H9 (cell line): Measurements from ENCODE around the gene OR51S1. TPM values are rescaled to one million over a fixed set of nuclear protein-coding genes. Genes with fewer than 3 reads are reported as not detected.

ENCODE experiments used
- DNase-seq: peaks from one replicate; pipeline ENCODE4 v3.0.0-alpha.2; 2017
- H2AFZ ChIP-seq: one replicate; pipeline ENCODE4 v1.6.1; 2013; ENCODE audit warnings: mild to moderate bottlenecking, low read length, control low read depth, moderate library complexity
- H2AK5ac ChIP-seq: 2 replicates; pipeline ENCODE4 v1.6.1; 2013; ENCODE audit warnings: low read length, control low read depth, mixed read lengths; ENCODE audit not compliant: insufficient read length
- H2BK120ac ChIP-seq: one replicate; pipeline ENCODE4 v1.6.1; 2013; ENCODE audit warnings: low read depth, mild to moderate bottlenecking, low read length, control low read depth, inconsistent platforms; ENCODE audit not compliant: poor library complexity, severe bottlenecking
- H2BK12ac ChIP-seq: 2 replicates; pipeline ENCODE4 v1.6.1; 2013; ENCODE audit warnings: low read length, control low read depth, mixed read lengths, low read depth; ENCODE audit not compliant: insufficient read length
- H2BK15ac ChIP-seq: 2 replicates; pipeline ENCODE4 v1.6.1; 2013; ENCODE audit warnings: low read depth, low read length, control low read depth
- H2BK20ac ChIP-seq: one replicate; pipeline ENCODE4 v1.6.1; 2013; ENCODE audit warnings: low read depth, mild to moderate bottlenecking, low read length, control low read depth, inconsistent platforms; ENCODE audit not compliant: poor library complexity, severe bottlenecking
- H2BK5ac ChIP-seq: 2 replicates; pipeline ENCODE4 v1.6.1; 2013; ENCODE audit warnings: low read length, control low read depth, mixed read lengths; ENCODE audit not compliant: insufficient read length
- H3K14ac ChIP-seq: 2 replicates; pipeline ENCODE4 v1.6.1; 2013; ENCODE audit warnings: low read length, control low read depth; ENCODE audit not compliant: insufficient read depth
- H3K18ac ChIP-seq: 2 replicates; pipeline ENCODE4 v1.6.1; 2013; ENCODE audit warnings: low read depth, mild to moderate bottlenecking, mixed read lengths, low read length, control low read depth; ENCODE audit not compliant: insufficient read length
- H3K23ac ChIP-seq: 2 replicates; pipeline ENCODE4 v1.6.1; 2013; ENCODE audit warnings: low read length, control low read depth, mixed read lengths, low read depth; ENCODE audit not compliant: insufficient read length
- H3K23me2 ChIP-seq: 2 replicates; pipeline ENCODE4 v1.6.1; 2013; ENCODE audit warnings: low read depth, mild to moderate bottlenecking, mixed read lengths, low read length, control low read depth; ENCODE audit not compliant: insufficient read length, poor library complexity, severe bottlenecking
- H3K27ac ChIP-seq: 2 replicates; pipeline ENCODE4 v1.5.1; 2013; ENCODE audit warnings: low read length, control low read depth, mixed read lengths, low read depth; ENCODE audit not compliant: insufficient read length
- H3K27me3 ChIP-seq: 2 replicates; pipeline ENCODE4 v1.6.1; 2013; ENCODE audit warnings: low read length, control low read depth, inconsistent platforms; ENCODE audit not compliant: insufficient read depth
- H3K4ac ChIP-seq: 2 replicates; pipeline ENCODE4 v1.6.1; 2013; ENCODE audit warnings: low read depth, mild to moderate bottlenecking, control low read depth, inconsistent platforms, low read length, moderate library complexity
- H3K4me1 ChIP-seq: 2 replicates; pipeline ENCODE4 v1.6.1; 2013; ENCODE audit warnings: low read length, control low read depth, inconsistent platforms; ENCODE audit not compliant: insufficient read depth
- H3K4me2 ChIP-seq: 2 replicates; pipeline ENCODE4 v1.6.1; 2013; ENCODE audit warnings: low read length, control low read depth, mixed read lengths; ENCODE audit not compliant: insufficient read length, insufficient read depth
- H3K56ac ChIP-seq: 2 replicates; pipeline ENCODE4 v1.6.1; 2013; ENCODE audit warnings: low read depth, mild to moderate bottlenecking, mixed read lengths, low read length, control low read depth; ENCODE audit not compliant: insufficient read length
- H3K79me1 ChIP-seq: 2 replicates; pipeline ENCODE4 v1.6.1; 2013; ENCODE audit warnings: low read depth, mild to moderate bottlenecking, moderate library complexity, low read length, control low read depth, inconsistent platforms; ENCODE audit not compliant: insufficient read depth, poor library complexity, severe bottlenecking
- H3K79me2 ChIP-seq: 2 replicates; pipeline ENCODE4 v1.6.1; 2013; ENCODE audit warnings: low read length, control low read depth, inconsistent platforms; ENCODE audit not compliant: insufficient read depth
- H3K9ac ChIP-seq: 2 replicates; pipeline ENCODE4 v1.6.1; 2013; ENCODE audit warnings: low read length, control low read depth, mixed read lengths; ENCODE audit not compliant: insufficient read length; ENCODE audit errors: extremely low read depth
- H3K9me3 ChIP-seq: one replicate; pipeline ENCODE4 v1.6.1; 2013; ENCODE audit warnings: low read depth, low read length, inconsistent platforms; ENCODE audit not compliant: control insufficient read depth
- H3T11ph ChIP-seq: one replicate; pipeline ENCODE4 v1.6.1; 2013; ENCODE audit warnings: mild to moderate bottlenecking, low read length, control low read depth, inconsistent platforms
- H4K20me1 ChIP-seq: one replicate; pipeline ENCODE4 v1.6.1; 2013; ENCODE audit not compliant: control insufficient read depth, insufficient read length, insufficient read depth
- H4K5ac ChIP-seq: 2 replicates; pipeline ENCODE4 v1.6.1; 2013; ENCODE audit warnings: low read depth, mild to moderate bottlenecking, mixed read lengths, low read length, control low read depth; ENCODE audit not compliant: insufficient read length
- H4K8ac ChIP-seq: replicated peaks from 2 replicates; pipeline ENCODE4 v1.6.1; 2013; ENCODE audit warnings: low read length, control low read depth, mixed read lengths, low read depth; ENCODE audit not compliant: insufficient read length
- H4K91ac ChIP-seq: 2 replicates; pipeline ENCODE4 v1.6.1; 2013; ENCODE audit warnings: low read depth, mild to moderate bottlenecking, moderate library complexity, mixed read lengths, low read length, control low read depth; ENCODE audit not compliant: insufficient read length
- H3K27ac Mint-ChIP-seq, 3 experiments: 2 replicates in 2 of 3; 3 replicates in 1 of 3; pipeline ENCODE4 v1.8.0; 2020 to 2021; ENCODE audit warnings: mixed read lengths in 3 of 3, mild to moderate bottlenecking in 1 of 3, moderate library complexity in 1 of 3
- H3K27me3 Mint-ChIP-seq: 2 replicates; pipeline ENCODE4 v1.8.0; 2021; ENCODE audit warnings: low read depth, mild to moderate bottlenecking, moderate library complexity, mixed read lengths
- H3K36me3 Mint-ChIP-seq, 3 experiments: 2 replicates in 2 of 3; 3 replicates in 1 of 3; pipeline ENCODE4 v1.8.0; 2020 to 2021; ENCODE audit warnings: low read depth in 3 of 3, mixed read lengths in 3 of 3; ENCODE audit not compliant: insufficient read depth in 1 of 3
- H3K4me1 Mint-ChIP-seq, 2 experiments: 2 replicates each; pipeline ENCODE4 v1.8.0; 2020; ENCODE audit warnings: mixed read lengths in 2 of 2
- H3K4me3 Mint-ChIP-seq, 2 experiments: 2 replicates in 1 of 2; 3 replicates in 1 of 2; pipeline ENCODE4 v1.8.0; 2020 to 2021; ENCODE audit warnings: mild to moderate bottlenecking in 2 of 2, mixed read lengths in 2 of 2, moderate library complexity in 1 of 2
- H3K9me3 Mint-ChIP-seq, 2 experiments: 2 replicates in 1 of 2; 3 replicates in 1 of 2; pipeline ENCODE4 v1.8.0; 2020; ENCODE audit warnings: mild to moderate bottlenecking in 2 of 2, mixed read lengths in 2 of 2, moderate library complexity in 1 of 2
- CTCF ChIP-seq: fragments of 200-600 bp; sonication (generic); conservative IDR thresholded peaks from 3 replicates; pipeline ENCODE4 v1.8.0; 2021; ENCODE audit warnings: antibody characterized with exemption, mild to moderate bottlenecking
- WGBS: extraction: QIAGEN DNeasy Blood & Tissue Kit; methylation state at CpG from one replicate; pipeline ENCODE4 v1.1.7; 2013; ENCODE audit warnings: missing lambda C conversion rate, low lambda C conversion rate, mixed read lengths; ENCODE audit not compliant: insufficient read length; ENCODE audit errors: extremely low coverage; 5-methylcytosine and 5-hydroxymethylcytosine counted together
- total RNA-seq: library from RNA; stranded (reverse); gene quantifications from 2 replicates; pipeline ENCODE4 v1.2.1, GENCODE V29; 2021

Gene OR51S1
- total RNA-seq, 1 experiment from 2014 or later, result not detected

GRCh38 chr11:4882543-4882942 is 33.5 kb upstream of the OR51S1 start:
- H3K4me3 Mint-ChIP-seq, result no peak overlapping the region
- H2BK120ac ChIP-seq, result no peak overlapping the region
- WGBS, result no CpG with 5 or more reads among the region's 5 CpGs
- H3K9me3 ChIP-seq, result no peaks in the 10 kb centered on the region
- H2BK5ac ChIP-seq, result no peak overlapping the region
- H2BK20ac ChIP-seq, result no peak overlapping the region
- no peak overlapping the region for H3K56ac ChIP-seq
- no peak overlapping the region for H3T11ph ChIP-seq
- no peak overlapping the region for H4K8ac ChIP-seq
- no peak for DNase-seq
- H3K27me3 ChIP-seq, result no peaks in the 10 kb centered on the region
- no peak overlapping the region for H4K91ac ChIP-seq
- H4K5ac ChIP-seq, result no peak overlapping the region
- H3K4me2 ChIP-seq, result no peak overlapping the region
- no peaks in the 10 kb centered on the region for H4K20me1 ChIP-seq
- no peaks in the 10 kb centered on the region for H3K36me3 Mint-ChIP-seq
- H3K9me3 Mint-ChIP-seq, result no peaks in the 10 kb centered on the region
- H2AFZ ChIP-seq, result no peak overlapping the region
- H3K27ac Mint-ChIP-seq, result no peak overlapping the region
- H3K4me1 Mint-ChIP-seq, result no peaks in the 10 kb centered on the region
- H3K27me3 Mint-ChIP-seq, result peaks cover 2% of the 10 kb centered on the region; the same call in 1 of the 2 replicates
- no peak overlapping the region for H2BK15ac ChIP-seq
- H3K9ac ChIP-seq, result no peak overlapping the region
- H3K4ac ChIP-seq, result no peak overlapping the region
- H3K79me1 ChIP-seq, result no peaks in the 10 kb centered on the region
- H2AK5ac ChIP-seq, result no peak overlapping the region
- no peak for TF ChIP-seq CTCF
- H3K23ac ChIP-seq, result no peak overlapping the region
- H3K14ac ChIP-seq, result no peak overlapping the region
- no peak overlapping the region for H3K27ac ChIP-seq
- no peaks in the 10 kb centered on the region for H3K79me2 ChIP-seq
- no peak overlapping the region for H2BK12ac ChIP-seq
- no peaks in the 10 kb centered on the region for H3K4me1 ChIP-seq
- no peak overlapping the region for H3K18ac ChIP-seq
- H3K23me2 ChIP-seq, result no peaks in the 10 kb centered on the region
